ENCODE data around the gene FAM3B.

GRCh38 chr21:41361053-41361785, 44.6 kb downstream of the FAM3B start:
- TF ChIP-seq EZH2phosphoT487 (IDR thresholded peaks at IDR 0.05; ENCODE audit: insufficient read depth, low read depth) = no peak
- TF ChIP-seq EZH2 (IDR thresholded peaks at IDR 0.05; ENCODE audit: insufficient read depth, poor library complexity, severe bottlenecking) = no peak

Measured in GM23248 (cell line).